Colonic mucosa (tissue), 4 donors: ENCODE data around the gene DLL4. TPM values are rescaled to one million over a fixed set of nuclear protein-coding genes. Genes with fewer than 3 reads are reported as not detected.

Experiments
- DNase-seq: peaks from one replicate; pipeline ENCODE4 v3.0.0-alpha.2; 2020
- H3K27ac ChIP-seq: fragments of 200-600 bp; one replicate; pipeline ENCODE4 v1.8.0; 2021
- H3K27me3 ChIP-seq: fragments of 200-600 bp; one replicate; pipeline ENCODE4 v1.8.0; 2021
- H3K36me3 ChIP-seq: fragments of 200-600 bp; one replicate; pipeline ENCODE4 v1.8.0; 2021
- H3K4me1 ChIP-seq: fragments of 200-600 bp; one replicate; pipeline ENCODE4 v1.8.0; 2021; ENCODE audit warnings: mild to moderate bottlenecking
- H3K4me3 ChIP-seq: fragments of 200-600 bp; one replicate; pipeline ENCODE4 v1.8.0; 2021
- H3K9ac ChIP-seq, 2 donors: one replicate each; pipeline ENCODE4 v1.7.0; 2013; ENCODE audit warnings: control low read depth in 2 of 2, low read depth in 2 of 2, low read length in 2 of 2
- H3K9me3 ChIP-seq: fragments of 200-600 bp; one replicate; pipeline ENCODE4 v1.8.0; 2021
- CTCF ChIP-seq: fragments of 200-600 bp; IDR thresholded peaks from one replicate; pipeline ENCODE4 v1.8.0; 2022; ENCODE audit warnings: antibody characterized with exemption, mild to moderate bottlenecking
- intact Hi-C: fragments of 100-400 bp; cut with DNase I; formaldehyde crosslinking; loops from one replicate; pipeline ENCODE4 v1.14.1; 2022
- total RNA-seq, 2 donors: library from RNA; stranded (reverse); fragmentation: NEBNext Ultra II Directional in 1 of 2; extraction: Animal tissue kit (Norgen Biotek cat#: 25700) in 1 of 2; gene quantifications; one replicate each; pipeline ENCODE4 v1.2.1, GENCODE V29; 2021
- donor health status: healthy.
- donor health status: DM: no; HTN: no; CAD: no.
- donor health status: DM: no; HTN: no; CAD: no.

DLL4 gene
- total RNA-seq, 2 donors from 2014 or later, result 18.5 to 21.6 TPM

GRCh38 chr15:40984964-40985363 is 55.8 kb downstream of the DLL4 start:
- no peak overlapping the region for H3K9ac ChIP-seq
- no peak for DNase-seq
- no peaks in the 10 kb centered on the region for H3K27me3 ChIP-seq
- H3K27ac ChIP-seq, result no peak overlapping the region
- no peaks in the 10 kb centered on the region for H3K4me1 ChIP-seq
- H3K4me3 ChIP-seq, result no peak overlapping the region
- peaks cover 28% of the 10 kb centered on the region for H3K36me3 ChIP-seq
- no peaks in the 10 kb centered on the region for H3K9me3 ChIP-seq
- TF ChIP-seq CTCF, result no peak
- intact Hi-C loops, result no loop called here

- H3K36me3 ChIP-seq, result peaks cover 28% of the 10 kb centered on the region
- no peak overlapping the region for H3K9ac ChIP-seq
- H3K4me1 ChIP-seq, result no peaks in the 10 kb centered on the region
- no peak overlapping the region for H3K4me3 ChIP-seq
- no peak overlapping the region for H3K27ac ChIP-seq
- no peak for TF ChIP-seq CTCF
- DNase-seq, result no peak
- no peaks in the 10 kb centered on the region for H3K9me3 ChIP-seq
- H3K27me3 ChIP-seq, result no peaks in the 10 kb centered on the region
- intact Hi-C loops, result no loop called here
Observed at GRCh38 chr15:40985541-40986330, 56.6 kb downstream of the DLL4 start.

- TF ChIP-seq CTCF, result no peak
- Histone ChIP-seq H3K27me3 (no peaks in the 10 kb centered on the region), H3K9me3 (no peaks in the 10 kb centered on the region), H3K36me3 (peaks cover 28% of the 10 kb centered on the region), H3K27ac (no peak overlapping the region), H3K4me3 (no peak overlapping the region), H3K9ac (no peak overlapping the region), H3K4me1 (no peaks in the 10 kb centered on the region)
- intact Hi-C loops, result no loop called here
- DNase-seq, result no peak
Observed at GRCh38 chr15:40986820-40987219, 57.7 kb downstream of the DLL4 start.

- Histone ChIP-seq H3K27ac (no peak overlapping the region), H3K36me3 (peaks cover 19% of the 10 kb centered on the region), H3K4me1 (no peaks in the 10 kb centered on the region), H3K9ac (no peak overlapping the region), H3K4me3 (no peak overlapping the region), H3K9me3 (no peaks in the 10 kb centered on the region), H3K27me3 (no peaks in the 10 kb centered on the region)
- intact Hi-C loops, result no loop called here
- TF ChIP-seq CTCF, result no peak
- no peak for DNase-seq
Observed at GRCh38 chr15:40988156-40988555, 59.0 kb downstream of the DLL4 start.

Other genes starting within 250 kb of the DLL4 start
- gene RAD51, start 234.2 kb upstream of the DLL4 start, total RNA-seq, result 10 to 100 TPM; 10.0 to 30.5 TPM
- 10 to 100 TPM; 31.1 to 49.1 TPM for gene RMDN3, start 174.1 kb upstream of the DLL4 start, total RNA-seq
- gene GCHFR, start 165.3 kb upstream of the DLL4 start, total RNA-seq, result 10 to 100 TPM; 39.5 to 42.5 TPM
- under 1 TPM; 0.74 to 0.80 TPM for gene C15orf62, start 159.4 kb upstream of the DLL4 start, total RNA-seq
- gene ZFYVE19, start 122.3 kb upstream of the DLL4 start, total RNA-seq, result 10 to 100 TPM; 22.9 to 27.9 TPM
- 10 to 100 TPM; 38.1 to 48.0 TPM for gene DNAJC17, start 121.9 kb upstream of the DLL4 start, total RNA-seq
- gene PPP1R14D, start 100.6 kb upstream of the DLL4 start, total RNA-seq, result 100 to 1,000 TPM; 137 to 166 TPM
- gene SPINT1, start 85.3 kb upstream of the DLL4 start, total RNA-seq, result 100 to 1,000 TPM; 280 to 330 TPM
- gene RHOV, start 55.1 kb upstream of the DLL4 start, total RNA-seq, result 10 to 100 TPM; 14.9 to 18.6 TPM
- gene VPS18, start 34.9 kb upstream of the DLL4 start, total RNA-seq, result 10 to 100 TPM; 18.3 to 19.2 TPM
- 10 to 100 TPM in 1 of 2 donors, 1 to 10 TPM in 1; 4.0 to 20.9 TPM for gene CHAC1, start 24.1 kb downstream of the DLL4 start, total RNA-seq
- 10 to 100 TPM; 17.6 to 27.4 TPM for gene INO80, start 186.9 kb downstream of the DLL4 start, total RNA-seq